GM18517 (cell line): ENCODE data around the gene APOBEC2.
"Not testable (repeated sequence)": the region's sequence is repeated elsewhere in the genome, so short reads cannot be mapped to it uniquely, and the experiment has no call there.

Experiments used
- ATAC-seq: cut with Tn5 transposase; IDR thresholded peaks from one replicate; pipeline ENCODE4 v1.9.1; 2021; ENCODE audit warnings: mild to moderate bottlenecking, moderate library complexity; ENCODE audit not compliant: unreplicated experiment

Gene APOBEC2

GRCh38 chr6:41053041-41053440 is at the start of gene APOBEC2:
Gene APOBEC2 (plus strand): TSS chr6:41053202. CDS start chr6:41053348, 146 bp downstream.
- no peak for ATAC-seq

GRCh38 chr6:41006217-41006616 is 46.8 kb upstream of the APOBEC2 start:
- not testable (repeated sequence) for ATAC-seq

- ATAC-seq = not testable (repeated sequence)
Measured at GRCh38 chr6:41006980-41007379, 46.0 kb upstream of the APOBEC2 start.

- no peak for ATAC-seq
Measured at GRCh38 chr6:41008011-41008410, 45.0 kb upstream of the APOBEC2 start.

GRCh38 chr6:41009669-41010068 is 43.3 kb upstream of the APOBEC2 start:
- ATAC-seq = no peak

- ATAC-seq = no peak
Measured at GRCh38 chr6:41011673-41012072, 41.3 kb upstream of the APOBEC2 start.

- ATAC-seq = no peak
Measured at GRCh38 chr6:41013466-41014153, 39.4 kb upstream of the APOBEC2 start.

GRCh38 chr6:41014780-41015179 is 38.2 kb upstream of the APOBEC2 start:
- no peak for ATAC-seq

- ATAC-seq = not testable (repeated sequence)
Measured at GRCh38 chr6:41015860-41016259, 37.1 kb upstream of the APOBEC2 start.

GRCh38 chr6:41017663-41018062 is 35.3 kb upstream of the APOBEC2 start:
- ATAC-seq = no peak

GRCh38 chr6:41021832-41022231 is 31.2 kb upstream of the APOBEC2 start:
- ATAC-seq = no peak

- no peak for ATAC-seq
Measured at GRCh38 chr6:41022294-41022693, 30.7 kb upstream of the APOBEC2 start.

- no peak for ATAC-seq
Measured at GRCh38 chr6:41023114-41023513, 29.9 kb upstream of the APOBEC2 start.

- no peak for ATAC-seq
Measured at GRCh38 chr6:41025966-41026530, 27.0 kb upstream of the APOBEC2 start.

- ATAC-seq = no peak
Measured at GRCh38 chr6:41027241-41027640, 25.8 kb upstream of the APOBEC2 start.

- ATAC-seq = peak; percentile 80
Measured at GRCh38 chr6:41027799-41028560, 25.0 kb upstream of the APOBEC2 start.

- peak; percentile 41 for ATAC-seq
Measured at GRCh38 chr6:41028561-41029412, 24.2 kb upstream of the APOBEC2 start.

GRCh38 chr6:41032830-41033229 is 20.2 kb upstream of the APOBEC2 start:
- ATAC-seq = no peak

- no peak for ATAC-seq
Measured at GRCh38 chr6:41033776-41034175, 19.2 kb upstream of the APOBEC2 start.

- no peak for ATAC-seq
Measured at GRCh38 chr6:41036186-41036585, 16.8 kb upstream of the APOBEC2 start.

GRCh38 chr6:41036601-41037000 is 16.4 kb upstream of the APOBEC2 start:
- no peak for ATAC-seq
